Measurements from ENCODE around the gene OAS1. TPM values are rescaled to one million over a fixed set of nuclear protein-coding genes. Genes with fewer than 3 reads are reported as not detected.

Gene OAS1
- total and polyA plus RNA-seq, 2 of the 8 experiments (the other 6 are each of a cell fraction or from before 2014, with no cell fraction given), result 0.23 TPM; not detected in 1

DNA sequence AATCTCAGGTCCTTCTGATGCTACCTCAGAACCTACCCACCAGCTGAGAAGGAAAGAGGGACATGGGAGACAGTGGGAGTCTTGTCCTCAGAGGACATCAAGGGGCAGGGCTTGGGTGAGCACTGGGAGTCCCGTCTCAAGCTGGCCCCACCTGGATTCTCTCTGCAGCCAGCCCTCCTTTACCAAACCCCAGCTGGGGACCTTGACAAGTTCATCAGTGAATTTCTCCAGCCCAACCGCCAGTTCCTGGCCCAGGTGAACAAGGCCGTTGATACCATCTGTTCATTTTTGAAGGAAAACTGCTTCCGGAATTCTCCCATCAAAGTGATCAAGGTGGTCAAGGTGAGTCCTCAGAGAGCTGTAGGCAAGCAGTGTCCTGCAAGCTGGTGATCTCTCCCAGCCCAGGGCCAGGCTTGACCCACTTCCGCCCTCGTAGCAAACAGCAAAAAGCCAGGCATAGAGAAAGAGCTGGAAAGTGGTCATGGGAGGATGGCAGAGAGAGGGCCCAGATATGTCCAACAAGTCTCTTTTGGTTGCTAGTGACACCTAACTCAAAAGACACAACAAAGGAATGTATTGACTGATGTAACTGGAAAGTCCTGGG lies 57.4 kb downstream of the OAS1 start (continued):
- TF ChIP-seq JUN (IDR thresholded peaks at IDR 0.05; ENCODE audit: low read depth, low read length) (no peak), TAF1 (IDR thresholded peaks at IDR 0.05; ENCODE audit: low read depth, low read length) (no peak), SP4 (IDR thresholded peaks at IDR 0.05; ENCODE audit: low read length) (no peak), HDAC6 (IDR thresholded peaks at IDR 0.05; ENCODE audit: low read depth, low read length) (no peak)
